AG04450 (cell line): ENCODE results near the gene JADE2. TPM values are rescaled to one million over a fixed set of nuclear protein-coding genes. Genes with fewer than 3 reads are reported as not detected.

Experiments used
- CTCF ChIA-PET: fragments of 300-600, 350-600 bp; formaldehyde crosslinking; extraction: SDS; loops from one replicate; lab custom pipeline; 2022; ENCODE audit warnings: antibody characterized with exemption, inconsistent platforms; lab: Charles Lee
- POLR2A ChIA-PET: fragments of 350-600 bp; formaldehyde crosslinking; extraction: SDS; loops from one replicate; lab custom pipeline; 2021; ENCODE audit warnings: antibody characterized with exemption, inconsistent platforms; lab: Yijun Ruan, JAX
- DNase-seq: peaks from one replicate; pipeline ENCODE4 v3.0.0-alpha.2; 2011; ENCODE audit warnings: low read depth, low spot score
- H3K27ac ChIP-seq: one replicate; pipeline ENCODE4 v1.5.1; 2012; ENCODE audit warnings: low read depth, low read length, control low read depth
- H3K27me3 ChIP-seq: one replicate; pipeline ENCODE4 v1.6.0; 2012; ENCODE audit warnings: low read length; ENCODE audit not compliant: control insufficient read depth, insufficient read depth
- H3K4me3 ChIP-seq: 2 replicates; pipeline ENCODE4 v1.5.1; 2011; ENCODE audit warnings: mild to moderate bottlenecking, low read depth, low read length, control low read depth
- H3K9me3 ChIP-seq: 2 replicates; pipeline ENCODE4 v1.5.1; 2012; ENCODE audit warnings: low read length; ENCODE audit not compliant: control insufficient read depth, insufficient read depth
- CTCF ChIP-seq: IDR thresholded peaks from 2 replicates; pipeline ENCODE4 v1.5.1; 2011; ENCODE audit warnings: low read depth, low read length, control low read depth, inconsistent platforms
- polyA minus RNA-seq: library from RNA; depleted of rRNA, polyadenylated mRNA; stranded (reverse); fragments of >200 nt; gene quantifications from 2 replicates; pipeline ENCODE4 v1.2.3, GENCODE V29; 2011; rRNA and poly(A)+ RNA removed
- polyA plus RNA-seq: library from polyadenylated mRNA; depleted of rRNA; stranded (reverse); fragments of >200 nt; gene quantifications from 2 replicates; pipeline ENCODE4 v1.2.3, GENCODE V29; 2011; rRNA removed

JADE2 gene
- 12.4 and 13.2 TPM in 2 replicates for polyA plus RNA-seq
- 31.0 and 32.7 TPM in 2 replicates for polyA minus RNA-seq

GRCh38 chr5:134524826-134525682, at the start of gene JADE2:
Gene JADE2, plus strand, starts transcription at chr5:134525670. Its CDS starts 10,188 bp downstream, at chr5:134535858.
- Histone ChIP-seq H3K27ac (peak within 1 kb of the TSS; percentile 87), H3K4me3 (peak within 1 kb of the TSS; percentile 73), H3K27me3 (peaks cover 8% of the 10 kb centered on the region), H3K9me3 (peaks cover 5% of the 10 kb centered on the region; the same call in 1 of the 2 replicates)
- ChIA-PET POLR2A (interaction anchor here (0.6 to 2.7 kb wide), 10 partner anchors 13 to 383 kb away, joined by 3 to 14 read pairs (median 6); partner anchors contain the start of gene CDKN2AIPNL), CTCF (interaction anchor here (0.6 to 2.0 kb wide), 6 partner anchors 24 to 116 kb away, joined by 3 to 6 read pairs (median 4); partner anchors contain the start of gene CDKN2AIPNL)
- DNase-seq: no peak
- TF ChIP-seq CTCF: no peak

GRCh38 chr5:134477462-134478245, 47.8 kb upstream of the JADE2 start:
- no peak overlapping the region for H3K27ac ChIP-seq
- POLR2A ChIA-PET: no interaction called here
- no peaks in the 10 kb centered on the region for H3K9me3 ChIP-seq
- CTCF ChIA-PET: no interaction called here
- H3K27me3 ChIP-seq: no peaks in the 10 kb centered on the region
- DNase-seq: no peak
- H3K4me3 ChIP-seq: no peak overlapping the region
- no peak for TF ChIP-seq CTCF

GRCh38 chr5:134479839-134480238, 45.6 kb upstream of the JADE2 start:
- Histone ChIP-seq H3K27ac (no peak overlapping the region), H3K27me3 (no peaks in the 10 kb centered on the region), H3K4me3 (no peak overlapping the region), H3K9me3 (no peaks in the 10 kb centered on the region)
- DNase-seq: no peak
- ChIA-PET POLR2A (no interaction called here), CTCF (no interaction called here)
- TF ChIP-seq CTCF: no peak

GRCh38 chr5:134489227-134489944, 36.1 kb upstream of the JADE2 start:
- H3K27ac ChIP-seq: no peak overlapping the region

More at GRCh38 chr5:134489227-134489944, 36.1 kb upstream of the JADE2 start:
- no peak overlapping the region for H3K4me3 ChIP-seq
- H3K27me3 ChIP-seq: no peaks in the 10 kb centered on the region
- DNase-seq: no peak
- no peak for TF ChIP-seq CTCF
- H3K9me3 ChIP-seq: no peaks in the 10 kb centered on the region
- ChIA-PET CTCF (interaction anchor here (0.5 to 0.8 kb wide), 2 partner anchors 182 to 1466 kb away, joined by 3 read pairs; no protein-coding TSS in a partner anchor), POLR2A (no interaction called here)
